Urinary bladder (tissue), 4 donors: ENCODE data around the gene RTF2. TPM values are rescaled to one million over a fixed set of nuclear protein-coding genes. Genes with fewer than 3 reads are reported as not detected.
"Not testable (repeated sequence)": the region's sequence is repeated elsewhere in the genome, so short reads cannot be mapped to it uniquely, and the experiment has no call there.

Source experiments
- DNase-seq: peaks from one replicate; pipeline ENCODE4 v3.0.0-alpha.2; 2015; ENCODE audit errors: extremely low spot score
- H3K27ac ChIP-seq: one replicate; pipeline ENCODE4 v1.5.1; 2013; ENCODE audit warnings: low read depth, mild to moderate bottlenecking, moderate library complexity
- H3K36me3 ChIP-seq: one replicate; pipeline ENCODE4 v1.6.1; 2013; ENCODE audit warnings: mild to moderate bottlenecking, moderate library complexity; ENCODE audit not compliant: insufficient read depth
- H3K4me1 ChIP-seq: one replicate; pipeline ENCODE4 v1.6.1; 2013; ENCODE audit warnings: mild to moderate bottlenecking, moderate library complexity; ENCODE audit not compliant: insufficient read depth
- H3K4me3 ChIP-seq: one replicate; pipeline ENCODE4 v1.5.1; 2013; ENCODE audit warnings: low read depth, low read length
- WGBS: extraction: QIAGEN DNeasy Blood & Tissue Kit; methylation state at CpG from one replicate; pipeline ENCODE4 v1.1.7; 2013; 5-methylcytosine and 5-hydroxymethylcytosine counted together
- polyA plus RNA-seq: library from polyadenylated mRNA; stranded (reverse); fragments of 200-250 nt; gene quantifications from one replicate; pipeline ENCODE4 v1.2.3, GENCODE V29; 2013
- total RNA-seq: library from RNA; depleted of rRNA; stranded (reverse); fragments of >200 nt; gene quantifications from one replicate; pipeline ENCODE4 v1.2.3, GENCODE V29; 2014
- donor health status: healthy with polysubstance abuse.
- donor health status: healthy.

Gene RTF2
- total and polyA plus RNA-seq, 2 donors: 49.3 to 115 TPM

DNA sequence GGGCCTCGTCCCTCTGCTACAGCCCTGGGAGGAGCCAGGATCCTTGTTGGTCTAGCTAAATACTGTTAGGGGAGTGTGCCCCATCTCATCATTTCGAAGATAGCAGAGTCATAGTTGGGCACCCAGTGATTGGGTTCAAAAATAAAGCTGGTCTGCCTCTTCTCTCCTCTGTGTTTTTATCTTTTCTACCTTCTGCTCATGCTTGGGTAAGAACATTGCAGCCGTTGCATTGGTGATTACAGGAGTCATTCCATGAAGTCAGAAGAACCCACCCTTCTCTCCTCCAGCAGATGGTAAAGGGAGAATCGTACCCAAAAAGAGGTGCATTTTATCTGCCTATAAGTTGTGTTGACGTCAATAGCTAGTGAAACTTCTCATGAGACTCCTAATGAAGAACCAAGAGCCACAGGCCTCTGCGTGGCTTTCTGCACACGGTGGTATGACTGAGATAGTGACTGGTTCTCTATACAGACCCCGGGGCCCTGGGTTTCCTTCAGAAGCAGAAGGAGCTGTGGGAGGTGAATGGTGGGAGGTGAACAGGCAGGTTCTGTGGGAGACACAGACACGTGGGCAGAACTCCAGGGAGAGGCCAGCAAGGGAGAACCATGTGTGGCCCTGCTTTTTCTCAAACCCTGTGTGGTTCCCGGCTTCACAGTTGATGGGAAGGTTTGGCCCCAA is 50.4 kb downstream of the RTF2 start:
- Histone ChIP-seq H3K4me1 (no peaks in the 10 kb centered on the region), H3K36me3 (peaks cover 12% of the 10 kb centered on the region), H3K4me3 (no peak overlapping the region), H3K27ac (no peak overlapping the region)
- 95% methylated on average over 10 of the region's 10 CpGs for WGBS
- DNase-seq: no peak

DNA sequence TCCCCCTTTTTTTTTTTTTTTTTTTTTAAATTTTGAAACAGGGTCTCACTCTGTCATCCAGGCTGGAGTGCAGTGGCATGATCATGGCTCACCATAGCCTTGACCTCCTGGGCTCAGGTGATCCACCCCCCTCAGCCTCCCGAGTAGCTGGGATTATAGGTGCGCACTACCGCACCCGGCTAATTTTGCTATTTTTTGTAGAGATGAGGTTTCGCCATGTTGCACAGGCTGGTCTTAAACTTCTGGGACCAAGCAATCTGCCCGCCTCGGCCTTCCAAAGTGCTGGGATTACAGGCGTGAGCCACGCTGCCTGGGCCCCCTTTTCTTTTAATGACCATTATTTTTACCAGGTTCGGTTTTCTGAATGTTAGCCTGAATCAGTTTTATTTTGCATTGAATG is 51.1 kb downstream of the RTF2 start:
- H3K36me3 ChIP-seq: peaks cover 12% of the 10 kb centered on the region
- no peaks in the 10 kb centered on the region for H3K4me1 ChIP-seq
- WGBS: 98% methylated on average over 10 of the region's 10 CpGs

DNA sequence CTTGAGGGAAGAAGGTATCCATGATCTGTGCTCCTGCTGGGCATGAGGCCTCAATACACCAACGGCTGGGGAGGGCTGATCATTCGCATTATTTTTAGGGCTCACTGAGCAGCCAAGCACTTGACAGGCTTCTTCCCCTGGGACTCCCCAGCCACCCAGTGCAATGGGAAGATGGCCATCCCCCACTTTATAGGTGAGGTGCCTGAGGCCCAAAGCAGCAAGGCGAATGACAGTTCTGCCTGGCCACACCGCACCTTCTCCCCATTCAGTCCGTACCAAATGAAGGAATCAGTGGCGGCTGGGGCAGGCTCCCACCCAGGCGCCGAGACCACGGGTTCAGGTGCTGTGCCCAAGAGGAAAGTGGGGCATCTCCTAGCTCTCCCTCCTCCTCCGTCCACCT is 51.8 kb downstream of the RTF2 start:
- H3K36me3 ChIP-seq: peaks cover 12% of the 10 kb centered on the region
- 98% methylated on average over 10 of the region's 10 CpGs for WGBS
- H3K4me3 ChIP-seq: no peak overlapping the region
- no peaks in the 10 kb centered on the region for H3K4me1 ChIP-seq
- no peak for DNase-seq
- H3K27ac ChIP-seq: no peak overlapping the region

More for the DNA sequence above, 51.1 kb downstream of the RTF2 start:
- H3K4me3 ChIP-seq: no peak overlapping the region
- no peak overlapping the region for H3K27ac ChIP-seq
- no peak for DNase-seq

DNA sequence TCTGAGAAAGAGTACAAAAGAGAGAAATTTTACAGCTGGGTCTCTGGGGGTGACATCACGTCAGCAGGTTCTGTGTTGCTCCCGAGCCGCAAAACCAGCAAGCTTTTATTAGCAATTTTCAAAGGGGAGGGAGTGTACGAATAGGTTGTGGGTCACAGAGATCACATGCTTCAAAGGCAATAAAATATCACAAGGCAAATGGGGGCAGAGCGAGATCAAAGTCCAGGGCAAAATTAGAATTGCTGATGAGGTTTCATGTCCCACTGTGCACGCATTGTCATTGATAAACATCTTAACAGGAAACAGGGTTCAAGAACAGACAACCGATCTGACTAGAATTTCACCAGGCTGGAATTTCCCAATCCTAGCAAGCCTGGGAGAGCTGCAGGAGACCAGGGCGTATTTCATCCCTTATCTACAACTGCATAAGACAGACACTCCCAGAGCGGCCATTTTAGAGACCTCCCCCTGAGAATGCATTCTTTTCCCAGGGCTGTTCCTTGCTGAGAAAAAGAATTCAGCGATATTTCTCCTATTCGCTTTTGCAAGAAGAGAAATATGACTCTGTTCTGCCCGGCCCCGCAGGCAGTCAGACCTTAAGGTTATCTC is 52.4 kb downstream of the RTF2 start:
- not testable (repeated sequence) for H3K4me3 ChIP-seq, H3K27ac ChIP-seq, H3K4me1 ChIP-seq, DNase-seq
- 94% methylated on average over 13 of the region's 13 CpGs for WGBS
- peaks cover 12% of the 10 kb centered on the region for H3K36me3 ChIP-seq

DNA sequence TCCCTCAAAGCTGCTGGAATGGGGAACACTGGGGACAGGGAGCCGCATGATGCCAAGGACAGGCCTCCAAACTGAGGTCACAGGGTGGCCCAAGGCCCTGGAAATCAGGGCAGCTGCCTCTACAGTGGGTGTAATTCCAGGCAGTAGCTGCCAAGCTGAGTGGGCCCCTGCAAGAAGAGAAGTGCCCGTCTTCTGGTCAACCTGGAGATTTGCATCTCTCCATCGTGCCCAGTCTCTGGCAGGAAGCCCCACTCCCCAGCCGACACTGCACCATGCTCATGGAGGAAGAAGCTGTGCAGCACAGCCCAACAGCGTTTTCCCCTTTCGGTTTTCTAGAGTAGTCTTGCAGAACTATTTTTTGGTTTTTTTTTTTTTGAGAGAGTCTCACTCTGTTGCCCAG is 53.9 kb downstream of the RTF2 start:
- DNase-seq: no peak
- Histone ChIP-seq H3K27ac (no peak overlapping the region), H3K36me3 (peaks cover 12% of the 10 kb centered on the region), H3K4me3 (no peak overlapping the region), H3K4me1 (no peaks in the 10 kb centered on the region)
- 87% methylated on average over 6 of the region's 6 CpGs for WGBS

DNA sequence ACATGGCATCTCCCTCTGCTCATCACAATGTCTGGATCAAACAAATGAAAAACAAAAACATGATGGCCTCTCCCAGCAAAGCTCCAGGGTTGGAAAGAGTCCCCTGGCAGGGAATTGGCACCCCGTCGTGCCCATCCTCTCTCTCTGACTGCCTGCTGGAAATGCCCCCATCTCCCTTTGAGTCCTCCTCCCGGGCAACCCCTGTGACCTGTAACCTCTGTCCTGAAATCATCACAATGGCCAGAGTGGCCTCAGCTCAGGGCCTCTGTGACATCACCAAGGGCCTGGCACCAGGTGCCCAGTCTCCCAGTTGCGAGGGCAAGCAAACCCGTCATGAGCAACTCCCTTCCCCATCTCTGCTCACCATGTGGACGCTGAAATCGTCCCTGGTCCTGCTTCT is 56.0 kb downstream of the RTF2 start, which contains the start of gene FAM209A:
Gene FAM209A (plus strand): TSS at position 301 of the 400 bp plus-strand sequence. CDS start 65 bp downstream, at position 366.
- H3K4me3 ChIP-seq, DNase-seq, H3K36me3 ChIP-seq, H3K27ac ChIP-seq, H3K4me1 ChIP-seq: not testable (repeated sequence)
- WGBS: 91% methylated on average over 6 of the region's 7 CpGs

DNA sequence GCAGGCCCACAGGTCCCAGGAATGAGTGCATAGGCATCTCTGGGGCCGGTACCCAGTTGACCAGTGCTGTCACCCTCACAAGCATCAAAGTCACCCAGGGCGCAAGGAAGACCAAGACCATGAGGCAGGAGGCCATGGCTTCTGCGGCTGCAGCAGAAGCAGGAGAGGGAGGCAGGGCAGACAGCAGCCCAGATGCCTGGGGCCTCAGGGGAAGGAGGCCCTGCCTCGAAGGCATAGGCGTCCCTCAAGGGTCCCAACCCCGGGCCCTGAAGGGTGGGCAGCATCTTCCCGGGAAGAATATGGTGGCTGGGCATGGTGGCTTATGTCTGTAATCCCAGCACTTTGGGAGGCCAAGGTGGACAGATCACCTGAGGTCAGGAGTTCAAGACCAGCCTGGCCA is 59.1 kb downstream of the RTF2 start:
- Histone ChIP-seq H3K4me3 (no peak overlapping the region), H3K27ac (no peak overlapping the region), H3K36me3 (no peaks in the 10 kb centered on the region), H3K4me1 (no peaks in the 10 kb centered on the region)
- WGBS: 89% methylated on average over 7 of the region's 7 CpGs
- no peak for DNase-seq

DNA sequence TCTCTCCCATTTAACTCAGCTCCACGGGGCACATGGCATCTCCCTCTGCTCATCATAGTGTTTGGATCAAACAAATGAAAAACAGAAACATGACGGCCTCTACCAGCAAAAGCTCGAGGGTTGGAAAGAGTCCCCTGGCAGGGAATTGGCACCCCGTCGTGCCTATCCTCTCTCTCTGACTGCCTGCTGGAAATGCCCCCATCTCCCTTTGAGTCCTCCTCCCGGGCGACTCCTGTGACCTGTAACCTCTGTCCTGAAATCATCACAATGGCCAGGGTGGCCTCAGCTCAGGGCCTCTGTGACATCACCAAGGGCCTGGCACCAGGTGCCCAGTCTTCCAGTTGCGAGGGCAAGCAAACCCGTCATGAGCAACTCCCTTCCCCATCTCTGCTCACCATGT is 64.5 kb downstream of the RTF2 start, which contains the start of gene FAM209B:
Gene FAM209B (plus strand): TSS at position 301 of the 400 bp plus-strand sequence. CDS start 96 bp downstream, at position 397.
- H3K4me3 ChIP-seq, DNase-seq, H3K27ac ChIP-seq, H3K4me1 ChIP-seq, H3K36me3 ChIP-seq: not testable (repeated sequence)
- WGBS: 86% methylated on average over 9 of the region's 9 CpGs

DNA sequence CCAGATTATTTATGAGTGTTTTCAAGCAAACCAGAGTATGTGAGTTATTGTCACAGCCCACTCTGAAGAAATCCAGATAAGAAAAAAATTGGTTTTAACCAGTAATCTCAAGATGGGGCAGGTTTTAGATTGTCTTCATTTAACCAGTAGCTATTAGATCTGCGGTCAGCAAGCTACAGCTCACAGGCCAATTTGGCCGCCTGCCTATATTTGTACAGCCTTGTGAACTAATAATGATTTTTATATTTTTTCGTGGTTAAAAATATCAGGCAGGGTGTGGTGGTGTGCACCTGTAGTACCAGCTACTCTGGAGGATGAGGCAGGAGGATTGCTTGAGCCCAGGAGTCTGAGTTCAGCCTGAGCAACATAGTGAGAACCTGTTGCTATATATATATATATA is 69.6 kb downstream of the RTF2 start:
- no peak overlapping the region for H3K27ac ChIP-seq
- H3K36me3 ChIP-seq: no peaks in the 10 kb centered on the region
- DNase-seq: no peak
- WGBS: 75% methylated on average over 3 of the region's 3 CpGs
- no peaks in the 10 kb centered on the region for H3K4me1 ChIP-seq
- no peak overlapping the region for H3K4me3 ChIP-seq

DNA sequence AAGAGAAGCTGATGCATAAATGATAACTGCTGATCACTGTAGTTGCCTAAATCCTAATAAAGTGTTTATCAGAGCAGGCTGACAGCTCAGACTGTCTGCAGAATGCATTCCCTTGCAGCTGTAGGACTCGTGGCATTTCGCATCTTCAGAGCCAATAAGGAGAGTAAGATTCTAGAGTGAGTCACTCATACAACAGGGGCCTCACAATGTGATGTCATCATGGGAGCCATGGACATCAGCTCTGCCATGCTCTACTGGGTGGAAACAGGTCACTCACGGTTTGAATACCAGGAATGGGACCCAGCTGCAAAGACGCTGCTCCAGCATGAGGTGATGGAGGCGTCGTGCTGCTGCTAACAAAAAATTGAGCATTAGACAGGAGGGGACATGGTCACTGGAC is 72.0 kb downstream of the RTF2 start:
- no peak overlapping the region for H3K27ac ChIP-seq
- no peak overlapping the region for H3K4me3 ChIP-seq
- H3K36me3 ChIP-seq: no peaks in the 10 kb centered on the region
- 78% methylated on average over 6 of the region's 6 CpGs for WGBS
- DNase-seq: no peak
- H3K4me1 ChIP-seq: no peaks in the 10 kb centered on the region

DNA sequence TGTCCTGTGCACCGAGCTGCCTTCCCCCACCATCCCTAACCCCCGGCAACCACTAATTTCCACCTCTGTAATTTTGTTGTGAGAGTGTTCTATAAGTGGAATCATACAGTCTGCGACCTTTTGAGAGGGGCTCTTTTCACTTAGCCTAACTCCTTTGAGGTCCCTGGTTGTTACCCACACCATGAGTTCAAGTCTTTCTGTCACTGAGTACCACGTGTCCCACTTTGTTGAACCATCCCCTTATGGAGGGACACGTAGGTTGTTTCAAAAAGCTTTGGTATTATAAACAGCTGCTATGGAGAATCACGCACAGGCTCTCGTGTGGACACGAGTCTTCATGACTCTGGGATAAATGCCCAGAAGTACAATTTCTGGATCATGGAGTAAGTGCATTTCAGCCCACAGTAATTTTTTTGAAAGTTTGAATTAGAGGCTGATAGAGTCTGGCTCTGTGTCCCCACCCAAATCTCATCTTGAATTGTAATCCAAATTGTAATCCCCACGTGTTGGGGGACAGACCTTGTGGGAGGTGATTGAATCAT is 74.1 kb downstream of the RTF2 start:
- no peaks in the 10 kb centered on the region for H3K4me1 ChIP-seq
- no peaks in the 10 kb centered on the region for H3K36me3 ChIP-seq
- H3K27ac ChIP-seq: no peak overlapping the region
- WGBS: 46% methylated on average over 9 of the region's 9 CpGs
- DNase-seq: no peak
- H3K4me3 ChIP-seq: no peak overlapping the region

DNA sequence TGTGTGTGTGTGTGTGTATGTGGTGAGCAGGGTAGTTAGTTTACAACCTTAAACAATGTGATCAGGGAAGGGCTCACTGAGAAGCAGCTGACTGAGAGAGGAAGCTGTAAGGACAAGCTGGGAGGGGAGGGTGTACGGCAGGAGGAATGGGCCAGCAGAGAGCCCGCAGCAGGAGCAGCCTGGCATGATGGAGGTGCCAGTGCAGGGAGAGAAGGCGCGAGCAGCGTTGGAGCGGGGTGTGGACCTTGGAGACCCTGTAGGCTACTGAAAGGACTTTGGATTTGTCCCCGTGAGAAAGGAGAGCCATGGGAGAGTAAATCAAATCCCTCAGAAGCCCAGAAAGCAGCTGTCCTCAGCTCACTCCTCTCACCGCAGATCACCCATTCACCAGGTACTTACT is 83.1 kb downstream of the RTF2 start:
- Histone ChIP-seq H3K27ac (no peak overlapping the region), H3K4me3 (no peak overlapping the region), H3K36me3 (no peaks in the 10 kb centered on the region), H3K4me1 (no peaks in the 10 kb centered on the region)
- no peak for DNase-seq
- WGBS: 85% methylated on average over 8 of the region's 8 CpGs

DNA sequence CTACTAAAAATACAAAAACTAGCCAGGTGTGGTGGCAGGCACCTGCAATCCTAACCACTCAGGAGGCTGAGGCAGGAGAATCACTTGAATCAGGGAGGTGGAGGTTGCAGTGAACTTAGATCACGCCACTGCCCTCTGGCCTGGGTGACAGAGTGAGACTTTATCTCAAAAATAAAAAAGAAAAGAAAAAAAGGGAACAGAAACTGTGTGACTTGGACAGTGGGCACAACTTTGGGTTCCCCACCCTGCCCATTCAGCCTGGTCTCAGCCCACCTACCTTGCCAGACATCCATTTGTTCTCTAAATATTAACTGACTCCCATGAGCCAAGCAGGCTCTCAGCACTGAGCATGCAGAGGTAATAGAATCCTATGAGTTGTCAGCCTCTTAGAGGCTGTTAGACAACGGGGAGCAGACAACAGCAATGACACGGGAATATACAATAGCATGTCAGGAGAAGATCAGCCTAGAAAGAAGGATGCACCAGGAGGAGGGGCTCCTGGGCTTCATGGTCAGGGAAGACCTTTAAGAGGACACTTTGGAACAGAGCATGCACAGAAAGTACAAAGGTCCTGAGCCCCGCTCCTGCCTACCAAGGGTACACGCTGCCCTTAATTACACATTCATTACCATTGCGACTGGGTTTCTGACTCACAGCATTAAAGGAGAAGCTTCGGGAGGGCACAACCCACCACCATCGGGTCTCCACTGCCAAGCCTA is 84.6 kb downstream of the RTF2 start:
- H3K4me1 ChIP-seq: no peaks in the 10 kb centered on the region
- DNase-seq: no peak
- no peak overlapping the region for H3K27ac ChIP-seq
- H3K4me3 ChIP-seq: no peak overlapping the region
- WGBS: 71% methylated on average over 8 of the region's 8 CpGs
- no peaks in the 10 kb centered on the region for H3K36me3 ChIP-seq

DNA sequence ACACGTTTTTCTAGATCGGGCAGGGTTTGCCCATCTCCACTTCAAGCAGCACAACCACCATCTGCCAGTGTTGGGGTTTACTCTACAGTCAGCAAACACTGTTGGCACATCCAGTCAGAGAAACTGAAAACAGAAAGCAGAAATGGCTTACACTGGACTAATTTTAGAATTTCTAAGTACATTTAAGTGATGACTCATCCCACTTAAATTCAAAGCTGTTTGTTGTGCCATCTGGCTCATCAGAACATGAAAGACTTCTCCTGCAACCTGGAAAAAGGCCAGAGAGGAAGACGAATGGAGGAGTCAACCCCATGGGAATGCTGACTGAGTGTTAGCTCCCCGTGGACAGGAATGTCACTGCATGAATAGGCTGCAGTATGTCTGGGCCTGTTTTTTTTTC is 86.4 kb downstream of the RTF2 start:
- WGBS: 17% methylated on average over 4 of the region's 4 CpGs
- H3K36me3 ChIP-seq: no peaks in the 10 kb centered on the region
- H3K4me3 ChIP-seq: no peak overlapping the region
- H3K4me1 ChIP-seq: no peaks in the 10 kb centered on the region
- no peak overlapping the region for H3K27ac ChIP-seq
- peak; percentile 14 for DNase-seq
